Retinal pigment epithelial cell (primary cell): ENCODE results near the gene PTPN14.

Experiments
- DNase-seq: peaks from one replicate; pipeline ENCODE4 v3.0.0-alpha.2; 2010; ENCODE audit warnings: low read depth
- H3K4me3 ChIP-seq: 2 replicates; pipeline ENCODE4 v1.5.1; 2011; ENCODE audit warnings: mild to moderate bottlenecking, low read length, control low read depth, moderate library complexity
- CTCF ChIP-seq: conservative IDR thresholded peaks from 2 replicates; pipeline ENCODE4 v1.5.1; 2011; ENCODE audit warnings: low read depth, low read length, control low read depth, inconsistent platforms

Gene PTPN14

GRCh38 chr1:214574598-214575411, 23.4 kb upstream of the PTPN14 start:
- DNase-seq, result no peak
- H3K4me3 ChIP-seq, result no peak overlapping the region
- no peak for TF ChIP-seq CTCF

GRCh38 chr1:214573386-214574318, 22.2 kb upstream of the PTPN14 start:
- DNase-seq, result no peak
- H3K4me3 ChIP-seq, result no peak overlapping the region

GRCh38 chr1:214571281-214571680, 19.9 kb upstream of the PTPN14 start:
- no peak for DNase-seq
- TF ChIP-seq CTCF, result no peak
- H3K4me3 ChIP-seq, result no peak overlapping the region

More at GRCh38 chr1:214573386-214574318, 22.2 kb upstream of the PTPN14 start:
- no peak for TF ChIP-seq CTCF

GRCh38 chr1:214570442-214570841, 19.0 kb upstream of the PTPN14 start:
- TF ChIP-seq CTCF, result no peak
- DNase-seq, result no peak

GRCh38 chr1:214569357-214570004, 18.1 kb upstream of the PTPN14 start:
- no peak for TF ChIP-seq CTCF
- H3K4me3 ChIP-seq, result no peak overlapping the region
- no peak for DNase-seq

More at GRCh38 chr1:214570442-214570841, 19.0 kb upstream of the PTPN14 start:
- H3K4me3 ChIP-seq, result no peak overlapping the region

GRCh38 chr1:214568328-214568727, 16.9 kb upstream of the PTPN14 start:
- TF ChIP-seq CTCF, result no peak
- no peak for DNase-seq
- H3K4me3 ChIP-seq, result no peak overlapping the region
